ENCODE data around the gene GRM7. TPM values are rescaled to one million over a fixed set of nuclear protein-coding genes. Genes with fewer than 3 reads are reported as not detected.

The GRM7 gene
- polyA plus RNA-seq, 4 donors = 2.0 to 3.4 (median 2.3) TPM

- no peak for DNase-seq (ENCODE audit: low read depth in 4 of 4, low spot score in 2 of 4)
Observed at GRCh38 chr3:7289121-7289520, 428.2 kb downstream of the GRM7 start.

DNA sequence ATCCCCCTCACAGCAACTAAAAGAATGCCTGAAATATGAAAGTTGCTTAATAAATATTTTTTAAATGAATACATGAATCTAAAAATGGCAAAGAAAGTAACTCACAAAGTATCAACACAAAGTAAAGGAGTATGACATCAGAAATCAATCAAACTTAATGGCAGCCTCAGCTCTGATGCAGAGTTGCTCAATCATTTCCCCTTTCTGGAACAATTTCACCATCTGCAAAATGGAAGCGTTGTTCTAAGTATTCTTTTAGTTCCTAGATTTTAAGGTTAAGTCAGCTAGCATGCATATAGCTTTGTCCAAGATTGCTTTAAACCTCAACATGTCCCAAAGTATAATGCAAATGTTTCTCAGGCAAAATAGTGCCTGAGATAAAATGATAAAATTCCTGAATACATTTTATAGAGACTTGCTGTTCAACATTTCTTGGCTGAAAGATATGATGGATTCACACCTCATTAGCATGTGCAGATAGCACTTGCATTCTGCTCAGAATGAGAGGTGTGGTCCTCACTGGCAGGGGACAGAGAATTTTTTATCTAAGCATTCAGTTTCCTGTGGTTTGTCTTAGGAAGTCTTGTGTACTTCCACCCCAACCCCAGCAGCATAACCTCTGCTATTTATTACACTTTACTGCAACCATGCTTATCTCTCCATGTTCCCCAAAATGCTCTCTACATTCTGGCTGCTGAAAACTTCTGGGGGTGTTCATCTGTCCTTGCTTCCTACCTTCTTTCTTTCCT, 429.3 kb downstream of the GRM7 start:
- no peak for DNase-seq (ENCODE audit: low read depth in 4 of 4, low spot score in 2 of 4)

GRCh38 chr3:7292362-7292761, 431.4 kb downstream of the GRM7 start:
- no peak for DNase-seq (ENCODE audit: low read depth in 4 of 4, low spot score in 2 of 4)

- DNase-seq (ENCODE audit: low read depth in 4 of 4, low spot score in 2 of 4) = no peak
Observed at GRCh38 chr3:7293286-7293685, 432.4 kb downstream of the GRM7 start.

- no peak for DNase-seq (ENCODE audit: low read depth in 4 of 4, low spot score in 2 of 4)
Observed at GRCh38 chr3:7305561-7305960, 444.6 kb downstream of the GRM7 start.

GRCh38 chr3:7306901-7307300, 446.0 kb downstream of the GRM7 start:
- no peak for DNase-seq (ENCODE audit: low read depth in 4 of 4, low spot score in 2 of 4)

DNA sequence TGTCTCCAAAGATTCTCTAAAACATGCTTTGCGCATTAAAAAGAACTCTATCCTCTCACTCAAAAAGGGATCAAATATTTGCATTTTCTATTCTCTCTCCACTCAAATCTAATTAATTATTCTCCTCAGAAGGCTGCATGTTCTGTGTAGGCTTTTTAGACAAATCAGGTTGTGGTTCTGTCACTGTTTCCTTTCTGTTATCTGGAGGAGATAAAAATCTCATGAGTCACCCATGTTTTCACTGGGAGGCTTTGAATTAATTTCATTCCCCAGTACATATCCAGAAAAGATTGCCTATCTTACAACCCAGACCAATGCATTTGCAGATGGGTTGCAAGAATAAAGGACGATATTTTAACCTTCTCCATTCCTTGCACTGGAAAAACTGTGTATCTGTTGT, 446.5 kb downstream of the GRM7 start:
- no peak for DNase-seq (ENCODE audit: low read depth in 4 of 4, low spot score in 2 of 4)

GRCh38 chr3:7309641-7310102, 448.8 kb downstream of the GRM7 start:
- peak in 2 of 4 donors; percentile 10 to 24 for DNase-seq (ENCODE audit: low read depth in 4 of 4, low spot score in 2 of 4)

DNA sequence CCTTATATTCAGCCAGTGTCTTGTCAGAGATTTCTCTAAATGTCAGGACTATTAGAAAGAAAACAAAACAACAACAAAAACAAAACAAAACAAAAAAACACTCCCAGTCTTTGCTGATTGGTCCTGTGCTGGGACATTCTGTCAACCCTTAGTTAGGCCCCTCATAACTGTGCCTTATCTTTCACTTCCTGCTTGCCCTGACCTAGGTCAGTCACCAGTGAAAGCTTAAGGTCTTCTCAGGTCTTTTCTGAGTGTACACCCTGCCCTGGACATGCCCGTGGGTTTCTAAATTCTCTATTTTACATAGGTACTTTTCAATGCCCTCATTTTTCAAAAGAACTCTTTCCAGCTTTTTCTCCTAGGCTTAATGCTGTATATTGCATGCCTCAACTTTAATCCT, 454.1 kb downstream of the GRM7 start:
- DNase-seq (ENCODE audit: low read depth in 4 of 4, low spot score in 2 of 4) = no peak

- DNase-seq (ENCODE audit: low read depth in 4 of 4, low spot score in 2 of 4) = no peak
Observed at GRCh38 chr3:7322957-7323669, 462.2 kb downstream of the GRM7 start.

DNA sequence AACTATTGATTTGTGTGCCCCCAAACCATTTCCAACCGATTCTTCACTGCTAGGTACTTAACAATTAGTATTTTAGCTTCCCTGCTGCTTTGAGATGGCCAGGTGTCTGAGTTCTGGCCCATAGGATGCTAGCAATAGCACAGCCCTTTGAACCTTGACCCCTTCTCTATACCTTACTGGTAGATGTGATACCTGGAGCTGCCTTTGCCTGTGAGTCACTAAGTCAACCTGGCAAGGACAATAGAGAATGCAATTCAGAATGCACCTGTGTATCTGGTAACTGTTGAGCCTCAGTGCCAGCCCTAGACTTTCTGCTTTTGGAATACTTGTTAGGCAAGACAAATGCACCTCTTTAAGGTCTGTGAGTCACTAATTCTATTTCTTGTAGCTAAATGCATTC, 467.4 kb downstream of the GRM7 start:
- DNase-seq (ENCODE audit: low read depth in 4 of 4, low spot score in 2 of 4) = no peak

DNA sequence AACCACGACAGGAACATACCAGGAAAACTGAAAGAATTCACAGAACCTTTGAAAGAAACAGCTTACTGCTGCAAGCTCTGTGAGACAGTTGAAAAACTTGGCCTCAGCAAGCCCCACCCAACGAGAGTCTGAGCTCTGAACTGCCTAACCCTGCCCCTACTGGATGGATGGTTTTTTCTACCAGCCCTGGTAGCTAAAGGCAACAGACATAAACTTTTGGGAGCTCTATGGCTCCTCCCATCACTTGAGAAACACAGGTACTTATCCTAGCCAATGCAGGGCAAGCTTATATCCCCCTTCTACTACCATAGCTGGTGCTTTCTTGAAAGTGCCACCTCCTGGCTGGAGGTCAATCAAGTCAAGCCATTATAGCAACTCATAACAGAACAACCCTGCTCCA, 471.8 kb downstream of the GRM7 start:
- DNase-seq (ENCODE audit: low read depth in 4 of 4, low spot score in 2 of 4) = no peak

DNA sequence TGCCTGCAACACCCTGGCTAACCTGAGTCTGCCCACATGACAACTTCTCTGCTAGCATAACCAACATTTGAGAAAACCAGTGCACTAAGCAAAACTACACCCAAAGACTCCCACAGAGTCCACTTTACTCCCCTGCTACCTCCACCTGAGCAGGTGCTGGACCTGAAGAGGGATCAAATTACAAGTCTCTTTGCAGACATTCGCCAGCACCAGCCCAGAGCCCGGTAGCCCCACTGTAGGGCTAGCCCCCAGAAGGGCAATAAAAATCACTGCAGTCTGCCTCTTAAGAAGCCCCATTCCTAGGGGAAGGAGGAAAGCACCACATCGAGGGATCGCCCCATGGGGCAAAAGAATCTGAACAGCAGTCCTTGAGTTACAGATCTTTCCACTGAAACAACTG, 472.2 kb downstream of the GRM7 start:
- DNase-seq (ENCODE audit: low read depth in 4 of 4, low spot score in 2 of 4) = no peak

DNA sequence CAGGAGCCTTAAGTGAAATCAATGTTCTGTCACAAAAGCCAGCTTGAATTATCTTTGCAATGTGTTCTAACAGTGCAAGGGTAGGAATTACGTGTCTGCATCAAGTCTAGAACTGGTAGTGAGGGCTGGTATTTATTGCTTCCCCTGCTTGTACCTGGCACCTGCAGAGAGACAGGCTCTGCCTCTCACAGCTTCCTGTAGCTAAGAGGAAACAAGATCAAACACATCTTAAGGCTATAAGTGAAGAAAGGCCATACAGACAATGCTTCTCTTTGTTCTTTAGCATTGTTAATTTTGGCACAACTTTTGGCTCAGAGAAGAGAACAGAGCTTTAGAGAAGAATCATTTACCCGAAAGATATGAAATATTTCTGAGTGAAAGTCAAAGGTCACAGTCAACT, 479.9 kb downstream of the GRM7 start:
- DNase-seq (ENCODE audit: low read depth in 4 of 4, low spot score in 2 of 4) = no peak

GRCh38 chr3:7346364-7346763, 485.4 kb downstream of the GRM7 start:
- DNase-seq (ENCODE audit: low read depth in 4 of 4, low spot score in 2 of 4) = no peak

- no peak for DNase-seq (ENCODE audit: low read depth in 4 of 4, low spot score in 2 of 4)
Observed at GRCh38 chr3:7357101-7357500, 496.2 kb downstream of the GRM7 start.

GRCh38 chr3:7367968-7368367, 507.1 kb downstream of the GRM7 start:
- no peak for DNase-seq (ENCODE audit: low read depth in 4 of 4, low spot score in 2 of 4)

- DNase-seq (ENCODE audit: low read depth in 4 of 4, low spot score in 2 of 4) = no peak
Observed at GRCh38 chr3:7368597-7368996, 507.7 kb downstream of the GRM7 start.

GRCh38 chr3:7371693-7372572, 511.0 kb downstream of the GRM7 start:
- no peak for DNase-seq (ENCODE audit: low read depth in 4 of 4, low spot score in 2 of 4)

DNA sequence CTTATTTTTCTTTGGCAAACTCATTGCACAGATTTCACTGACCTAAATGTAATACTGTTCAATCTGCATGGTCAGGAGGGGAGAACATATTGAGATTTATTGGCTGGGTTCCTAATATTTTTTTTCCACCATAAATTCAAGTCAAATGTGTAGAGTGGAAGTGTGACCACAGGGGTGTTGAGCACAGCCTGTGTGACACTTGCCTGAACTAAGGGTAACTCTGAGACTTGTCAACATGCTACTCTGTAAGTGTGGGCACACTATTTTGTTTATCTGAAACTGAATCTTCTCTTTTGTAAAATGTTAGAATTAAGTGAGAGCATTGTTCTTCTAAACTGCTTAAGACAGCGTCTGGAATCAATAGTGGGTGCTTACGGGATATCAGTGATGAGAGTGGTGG, 516.2 kb downstream of the GRM7 start:
- DNase-seq (ENCODE audit: low read depth in 4 of 4, low spot score in 2 of 4) = no peak

DNA sequence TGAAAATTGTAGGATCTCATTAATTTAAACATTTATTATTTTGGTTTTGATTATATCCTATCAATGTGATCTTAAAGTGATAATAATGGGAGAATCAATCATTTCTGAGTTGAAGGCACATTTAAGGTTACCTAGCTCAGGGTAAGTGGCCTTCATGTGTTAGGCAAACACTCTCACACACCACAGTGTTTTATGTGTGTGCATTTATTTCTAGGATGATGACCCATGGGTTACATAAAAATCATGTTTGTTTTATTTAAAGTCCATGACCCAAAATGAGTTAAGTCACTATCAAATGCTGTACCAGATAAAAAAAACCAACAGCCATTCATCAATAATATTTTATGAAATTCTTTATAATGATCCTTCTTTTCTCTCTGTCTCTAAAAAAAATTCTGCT, 520.8 kb downstream of the GRM7 start:
- DNase-seq (ENCODE audit: low read depth in 4 of 4, low spot score in 2 of 4) = no peak
